GM19099 (cell line): ENCODE results near the gene TCFL5.

Source experiments
- POLR2A ChIP-seq: IDR thresholded peaks from 3 replicates; pipeline ENCODE4 v1.6.1; 2011; ENCODE audit warnings: low read depth; ENCODE audit not compliant: insufficient read length; ENCODE audit errors: extremely low read depth

Gene TCFL5

GRCh38 chr20:62827311-62828038, 34.1 kb downstream of the TCFL5 start:
- TF ChIP-seq POLR2A, result no peak

GRCh38 chr20:62826646-62827310, 34.8 kb downstream of the TCFL5 start:
- TF ChIP-seq POLR2A, result no peak

- TF ChIP-seq POLR2A, result no peak
These were observed 35.5 kb downstream of the TCFL5 start for GRCh38 chr20:62825986-62826645.

- TF ChIP-seq POLR2A, result no peak
These were observed 36.2 kb downstream of the TCFL5 start for GRCh38 chr20:62825333-62825985.

- no peak for TF ChIP-seq POLR2A
These were observed 36.9 kb downstream of the TCFL5 start for GRCh38 chr20:62824476-62825332.

GRCh38 chr20:62823688-62824475, 37.7 kb downstream of the TCFL5 start:
- no peak for TF ChIP-seq POLR2A

- TF ChIP-seq POLR2A, result no peak
These were observed 38.6 kb downstream of the TCFL5 start for GRCh38 chr20:62822788-62823651.

- TF ChIP-seq POLR2A, result no peak
These were observed 39.3 kb downstream of the TCFL5 start for GRCh38 chr20:62822239-62822787.

- no peak for TF ChIP-seq POLR2A
These were observed 39.9 kb downstream of the TCFL5 start for GRCh38 chr20:62821726-62822210.

- TF ChIP-seq POLR2A, result no peak
These were observed 40.5 kb downstream of the TCFL5 start for GRCh38 chr20:62820962-62821725.

GRCh38 chr20:62820208-62820961, 41.2 kb downstream of the TCFL5 start:
- no peak for TF ChIP-seq POLR2A
